ENCODE data around the gene CYTH1. TPM values are rescaled to one million over a fixed set of nuclear protein-coding genes. Genes with fewer than 3 reads are reported as not detected.

CYTH1 gene
- total RNA-seq, 6 donors from 2014 or later = 113 to 295 (median 121) TPM

GRCh38 chr17:78745407-78746088 lies 36.5 kb downstream of the CYTH1 start:
- no peaks in the 10 kb centered on the region for H3K36me3 ChIP-seq
- DNase-seq (peak in 1 of 2 donors; percentile 19), ATAC-seq (ENCODE audit: low FRiP score in 2 of 2) (peak in 1 of 2 donors; percentile 17)
- TF ChIP-seq CTCF (IDR thresholded peaks at IDR 0.05) (peak; percentile 33 to 58 (median 45)), EP300 (IDR thresholded peaks at IDR 0.05) (no peak)
- H3K9me3 ChIP-seq = no peaks in the 10 kb centered on the region
- H3K4me3 ChIP-seq = no peak overlapping the region
- H3K27ac ChIP-seq = peak overlapping the region in 3 of 4 donors; percentile 13 to 88 (median 83)
- 57 to 67% methylated on average over 12 of the region's 12 CpGs for WGBS, 2 donors
- H3K27me3 ChIP-seq = no peaks in the 10 kb centered on the region
- H3K4me1 ChIP-seq = peaks cover 56 to 80% (median 69%) of the 10 kb centered on the region in 4 donors

- Histone ChIP-seq H3K36me3 (no peaks in the 10 kb centered on the region), H3K4me3 (no peak overlapping the region), H3K9me3 (no peaks in the 10 kb centered on the region), H3K4me1 (peaks cover 38 to 70% (median 50%) of the 10 kb centered on the region in 4 donors), H3K27ac (no peak overlapping the region), H3K27me3 (no peaks in the 10 kb centered on the region)
- no peak for DNase-seq
- 88 to 93% methylated on average over 5 of the region's 5 CpGs for WGBS, 2 donors
- TF ChIP-seq POLR2AphosphoS5 (IDR thresholded peaks at IDR 0.05) (no peak), CTCF (IDR thresholded peaks at IDR 0.05) (no peak), POLR2A (IDR thresholded peaks at IDR 0.05) (no peak), EP300 (IDR thresholded peaks at IDR 0.05) (no peak)
- ATAC-seq (ENCODE audit: low FRiP score in 2 of 2) = no peak
Measured at GRCh38 chr17:78742901-78743300, 39.2 kb downstream of the CYTH1 start.

- TF ChIP-seq POLR2A (IDR thresholded peaks at IDR 0.05) (no peak), CTCF (IDR thresholded peaks at IDR 0.05) (no peak), EP300 (IDR thresholded peaks at IDR 0.05) (no peak), POLR2AphosphoS5 (IDR thresholded peaks at IDR 0.05) (no peak)
- ATAC-seq (ENCODE audit: low FRiP score in 2 of 2) (no peak), DNase-seq (no peak)
- 49 to 56% methylated on average over 5 of the region's 5 CpGs for WGBS, 2 donors
- Histone ChIP-seq H3K4me3 (no peak overlapping the region), H3K4me1 (peaks cover 41 to 68% (median 49%) of the 10 kb centered on the region in 4 donors), H3K27ac (peak overlapping the region in 2 of 4 donors; percentile 30 to 53), H3K9me3 (no peaks in the 10 kb centered on the region), H3K27me3 (no peaks in the 10 kb centered on the region), H3K36me3 (no peaks in the 10 kb centered on the region)
Measured at GRCh38 chr17:78741644-78742284, 40.3 kb downstream of the CYTH1 start.

GRCh38 chr17:78739331-78739931 lies 42.6 kb downstream of the CYTH1 start:
- DNase-seq (no peak), ATAC-seq (ENCODE audit: low FRiP score in 2 of 2) (no peak)
- H3K4me1 ChIP-seq = peaks cover 32 to 64% (median 44%) of the 10 kb centered on the region in 4 donors
- H3K27me3 ChIP-seq = no peaks in the 10 kb centered on the region
- H3K9me3 ChIP-seq = no peaks in the 10 kb centered on the region
- no peak for TF ChIP-seq POLR2AphosphoS5 (IDR thresholded peaks at IDR 0.05)
- TF ChIP-seq POLR2A (IDR thresholded peaks at IDR 0.05) = no peak
- TF ChIP-seq CTCF (IDR thresholded peaks at IDR 0.05) = no peak
- no peak for TF ChIP-seq EP300 (IDR thresholded peaks at IDR 0.05)
- WGBS, 2 donors = 64 to 70% methylated on average over 9 of the region's 9 CpGs
- H3K4me3 ChIP-seq = no peak overlapping the region
- H3K27ac ChIP-seq = peak overlapping the region in 3 of 4 donors; percentile 33 to 41 (median 35)
- H3K36me3 ChIP-seq = no peaks in the 10 kb centered on the region

All from upper lobe of left lung (tissue), 6 donors.